Measurements from ENCODE around the gene CHERP.
"Not testable (repeated sequence)": the region's sequence is repeated elsewhere in the genome, so short reads cannot be mapped to it uniquely, and the experiment has no call there.

The CHERP gene

GRCh38 chr19:16575861-16576689 lies 33.8 kb upstream of the CHERP start:
- FAIRE-seq: no peak

- no peak for FAIRE-seq
Measured at GRCh38 chr19:16575282-16575681, 33.0 kb upstream of the CHERP start.

GRCh38 chr19:16573925-16574324 lies 31.7 kb upstream of the CHERP start:
- FAIRE-seq: no peak

GRCh38 chr19:16573296-16573695 lies 31.1 kb upstream of the CHERP start:
- no peak for FAIRE-seq

- FAIRE-seq: no peak
Measured at GRCh38 chr19:16572332-16573211, 30.3 kb upstream of the CHERP start, which contains the start of gene SLC35E1. Gene SLC35E1 (minus strand): TSS chr19:16572415. CDS start chr19:16572364, 51 bp downstream.

- no peak for FAIRE-seq
Measured at GRCh38 chr19:16571822-16572331, 29.6 kb upstream of the CHERP start.

- no peak for FAIRE-seq
Measured at GRCh38 chr19:16571283-16571682, 29.0 kb upstream of the CHERP start.

GRCh38 chr19:16569609-16570320 lies 27.5 kb upstream of the CHERP start:
- no peak for FAIRE-seq

GRCh38 chr19:16566702-16567101 lies 24.5 kb upstream of the CHERP start:
- no peak for FAIRE-seq

GRCh38 chr19:16566161-16566560 lies 23.9 kb upstream of the CHERP start:
- FAIRE-seq: no peak

- no peak for FAIRE-seq
Measured at GRCh38 chr19:16564842-16565241, 22.6 kb upstream of the CHERP start.

GRCh38 chr19:16562608-16563025 lies 20.4 kb upstream of the CHERP start:
- FAIRE-seq: no peak

- no peak for FAIRE-seq
Measured at GRCh38 chr19:16561382-16561781, 19.1 kb upstream of the CHERP start.

GRCh38 chr19:16559780-16560276 lies 17.6 kb upstream of the CHERP start:
- no peak for FAIRE-seq

GRCh38 chr19:16554776-16555175 lies 12.5 kb upstream of the CHERP start:
- no peak for FAIRE-seq

GRCh38 chr19:16551902-16552301 lies 9.7 kb upstream of the CHERP start:
- FAIRE-seq: not testable (repeated sequence)

- FAIRE-seq: no peak
Measured at GRCh38 chr19:16548956-16549355, 6.7 kb upstream of the CHERP start.

GRCh38 chr19:16544473-16545231 lies 2.4 kb upstream of the CHERP start:
- no peak for FAIRE-seq

GRCh38 chr19:16543734-16544133 lies 1.5 kb upstream of the CHERP start:
- FAIRE-seq: not testable (repeated sequence)

GRCh38 chr19:16542910-16543472 lies 754 bp upstream of the CHERP start:
- no peak for FAIRE-seq

GRCh38 chr19:16541526-16542044 lies 652 bp downstream of the CHERP start:
- FAIRE-seq: no peak
